Suprapubic skin (tissue), 3 donors: Measurements from ENCODE around the gene CDKN2A.

Experiments
- CTCF ChIP-seq, 2 donors: fragments of 200-600 bp in 1 of 2; fragments of 450-650 bp in 1 of 2; sonication (generic) in 1 of 2; IDR thresholded peaks; one replicate each; pipeline ENCODE4 v1.5.1; 2016 to 2019; ENCODE audit warnings: antibody characterized with exemption in 2 of 2, mild to moderate bottlenecking in 1 of 2, moderate library complexity in 1 of 2
- EP300 ChIP-seq: sonication (generic); formaldehyde crosslinking; IDR thresholded peaks from one replicate; pipeline ENCODE4 v1.6.1; 2017; ENCODE audit warnings: antibody characterized with exemption
- POLR2A ChIP-seq, 2 donors: fragments of 450-650 bp; IDR thresholded peaks; one replicate each; pipeline ENCODE4 v1.6.1; 2017; ENCODE audit warnings: antibody characterized with exemption in 2 of 2, mild to moderate bottlenecking in 2 of 2, moderate library complexity in 2 of 2

- TF ChIP-seq POLR2A (IDR thresholded peaks at IDR 0.05) (no peak), CTCF (IDR thresholded peaks at IDR 0.05) (no peak), EP300 (no peak)
Measured at GRCh38 chr9:21982391-21982790, 11.8 kb downstream of the CDKN2A start.
